GM12874 (cell line): ENCODE measurements around the gene PRKAG2.

ENCODE experiments used
- TF ChIP-seq, protein P1 (sequence below): IDR thresholded peaks from 2 replicates; pipeline ENCODE4 v1.5.1; 2011; ENCODE audit warnings: low read depth, mild to moderate bottlenecking, control low read depth, low read length, moderate library complexity; ENCODE audit not compliant: insufficient read depth

Gene PRKAG2

DNA sequence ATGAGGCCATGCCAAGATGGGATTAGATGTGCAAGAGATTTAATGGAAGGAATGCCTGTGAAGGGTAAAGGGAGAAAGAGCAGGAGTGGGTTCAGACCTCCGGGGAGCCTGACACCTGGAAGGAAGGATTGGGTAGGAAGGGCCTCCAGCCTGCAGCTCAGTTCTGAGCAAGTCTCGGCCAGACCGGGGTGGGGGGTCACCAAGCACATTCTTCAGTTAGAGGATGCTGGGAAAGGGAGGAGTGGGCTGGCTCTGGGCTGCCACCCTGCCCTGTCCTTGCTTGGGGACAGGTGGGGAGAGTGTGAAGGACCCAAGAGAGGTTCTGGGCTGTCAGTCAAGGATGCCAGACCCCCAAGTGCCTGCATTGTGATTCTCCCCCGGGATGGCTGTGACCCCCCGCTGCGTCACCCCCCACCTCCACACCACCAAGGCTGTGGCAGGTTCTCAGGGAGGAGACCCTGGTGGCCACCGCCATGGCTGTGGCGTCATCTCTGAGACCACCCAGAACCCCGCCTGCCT, 16.5 kb upstream of the PRKAG2 start:
- TF ChIP-seq, protein P1, sequence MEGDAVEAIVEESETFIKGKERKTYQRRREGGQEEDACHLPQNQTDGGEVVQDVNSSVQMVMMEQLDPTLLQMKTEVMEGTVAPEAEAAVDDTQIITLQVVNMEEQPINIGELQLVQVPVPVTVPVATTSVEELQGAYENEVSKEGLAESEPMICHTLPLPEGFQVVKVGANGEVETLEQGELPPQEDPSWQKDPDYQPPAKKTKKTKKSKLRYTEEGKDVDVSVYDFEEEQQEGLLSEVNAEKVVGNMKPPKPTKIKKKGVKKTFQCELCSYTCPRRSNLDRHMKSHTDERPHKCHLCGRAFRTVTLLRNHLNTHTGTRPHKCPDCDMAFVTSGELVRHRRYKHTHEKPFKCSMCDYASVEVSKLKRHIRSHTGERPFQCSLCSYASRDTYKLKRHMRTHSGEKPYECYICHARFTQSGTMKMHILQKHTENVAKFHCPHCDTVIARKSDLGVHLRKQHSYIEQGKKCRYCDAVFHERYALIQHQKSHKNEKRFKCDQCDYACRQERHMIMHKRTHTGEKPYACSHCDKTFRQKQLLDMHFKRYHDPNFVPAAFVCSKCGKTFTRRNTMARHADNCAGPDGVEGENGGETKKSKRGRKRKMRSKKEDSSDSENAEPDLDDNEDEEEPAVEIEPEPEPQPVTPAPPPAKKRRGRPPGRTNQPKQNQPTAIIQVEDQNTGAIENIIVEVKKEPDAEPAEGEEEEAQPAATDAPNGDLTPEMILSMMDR = no peak

- TF ChIP-seq, protein P1 = no peak
These were observed 14.8 kb upstream of the PRKAG2 start for GRCh38 chr7:151891753-151892152.

DNA sequence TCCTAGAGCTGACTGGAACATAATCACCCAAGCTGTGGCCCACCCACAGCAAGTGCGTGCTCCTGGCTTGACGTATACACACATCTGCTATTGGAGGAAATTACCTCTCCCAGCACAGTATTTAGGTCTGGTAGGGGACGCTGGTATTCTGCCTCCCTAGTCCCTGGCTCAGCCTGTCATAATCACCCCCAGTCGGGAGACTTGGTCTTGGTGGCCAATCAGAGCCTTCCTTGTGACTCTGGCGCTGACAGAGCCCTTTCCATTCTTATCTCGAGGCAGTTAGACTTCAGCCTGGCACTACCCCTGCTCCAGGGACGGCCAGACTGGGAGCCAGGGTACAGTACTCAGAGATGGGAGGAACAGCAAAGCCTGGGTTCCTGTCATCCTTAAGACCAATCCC, 14.3 kb upstream of the PRKAG2 start:
- TF ChIP-seq, protein P1 = no peak

DNA sequence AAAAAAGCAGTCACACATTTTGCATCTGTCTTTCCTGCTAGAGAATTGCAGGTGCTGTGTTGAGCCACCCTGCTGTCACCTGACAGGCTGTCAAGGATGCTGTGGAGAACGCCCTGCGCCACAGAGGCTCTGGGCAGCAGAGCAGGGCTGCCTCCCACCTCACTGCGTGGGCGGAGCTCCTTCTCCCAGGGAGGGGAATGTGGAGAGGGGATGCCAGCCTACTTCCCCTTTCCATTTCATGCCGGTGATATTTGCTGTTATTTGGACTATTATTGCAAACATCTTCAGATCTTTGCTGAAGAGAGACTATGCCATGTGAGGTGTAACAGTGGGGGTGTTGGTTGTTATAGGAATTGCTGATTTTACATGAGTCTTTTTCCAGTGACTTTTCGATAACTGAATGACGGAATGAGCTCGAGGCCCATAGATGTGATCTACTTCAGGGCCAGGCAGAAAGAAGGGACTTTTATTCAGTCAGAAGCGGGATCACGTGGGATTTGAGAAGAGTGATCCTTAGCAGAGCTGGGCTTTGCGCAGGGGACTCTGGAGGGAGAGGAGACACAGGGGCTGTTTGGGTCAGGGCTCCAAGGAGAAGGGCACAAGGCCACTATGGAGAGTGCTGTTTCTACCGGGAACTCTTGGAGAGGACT, 13.6 kb upstream of the PRKAG2 start:
- TF ChIP-seq, protein P1 = no peak

- TF ChIP-seq, protein P1 = no peak
These were observed 12.8 kb upstream of the PRKAG2 start for GRCh38 chr7:151889406-151890354.

- TF ChIP-seq, protein P1 = no peak
These were observed 11.5 kb upstream of the PRKAG2 start for GRCh38 chr7:151888079-151889067.
